ENCODE data around the gene NPDC1.

DNA sequence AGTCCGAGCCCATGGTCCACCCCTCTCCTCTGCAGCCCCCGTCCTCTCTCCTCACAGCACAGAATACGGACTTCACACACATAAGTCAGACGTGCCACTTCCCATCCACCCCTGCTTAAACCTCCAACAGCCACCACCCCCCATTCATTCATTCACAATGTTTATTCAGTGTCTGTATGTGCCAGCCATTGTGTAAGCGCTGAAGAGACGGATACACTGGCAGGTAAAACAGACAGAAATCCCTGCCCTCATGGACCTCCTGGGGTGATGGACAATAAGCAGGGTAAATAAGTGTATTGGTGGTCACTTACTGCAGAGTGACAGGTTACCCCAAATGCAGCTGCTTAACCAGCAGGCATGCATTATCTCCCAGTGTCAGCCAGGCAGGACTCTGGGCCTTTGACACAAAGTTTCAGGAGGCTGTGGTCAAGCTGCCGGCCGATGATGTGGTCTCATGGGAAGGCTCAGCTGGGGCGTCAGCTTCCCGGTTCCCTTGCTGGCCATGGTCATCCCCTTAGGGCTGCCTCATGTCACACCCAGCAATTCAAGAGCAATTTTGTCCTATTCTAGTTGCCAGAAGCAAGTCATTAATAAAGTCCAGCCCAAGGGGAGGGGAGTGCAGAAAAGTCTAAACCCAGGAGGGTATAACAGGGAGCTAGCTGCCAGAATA is 55.6 kb downstream of the NPDC1 start:
- TF ChIP-seq EZH2 (IDR thresholded peaks at IDR 0.05), result no peak
- TF ChIP-seq, protein P1, sequence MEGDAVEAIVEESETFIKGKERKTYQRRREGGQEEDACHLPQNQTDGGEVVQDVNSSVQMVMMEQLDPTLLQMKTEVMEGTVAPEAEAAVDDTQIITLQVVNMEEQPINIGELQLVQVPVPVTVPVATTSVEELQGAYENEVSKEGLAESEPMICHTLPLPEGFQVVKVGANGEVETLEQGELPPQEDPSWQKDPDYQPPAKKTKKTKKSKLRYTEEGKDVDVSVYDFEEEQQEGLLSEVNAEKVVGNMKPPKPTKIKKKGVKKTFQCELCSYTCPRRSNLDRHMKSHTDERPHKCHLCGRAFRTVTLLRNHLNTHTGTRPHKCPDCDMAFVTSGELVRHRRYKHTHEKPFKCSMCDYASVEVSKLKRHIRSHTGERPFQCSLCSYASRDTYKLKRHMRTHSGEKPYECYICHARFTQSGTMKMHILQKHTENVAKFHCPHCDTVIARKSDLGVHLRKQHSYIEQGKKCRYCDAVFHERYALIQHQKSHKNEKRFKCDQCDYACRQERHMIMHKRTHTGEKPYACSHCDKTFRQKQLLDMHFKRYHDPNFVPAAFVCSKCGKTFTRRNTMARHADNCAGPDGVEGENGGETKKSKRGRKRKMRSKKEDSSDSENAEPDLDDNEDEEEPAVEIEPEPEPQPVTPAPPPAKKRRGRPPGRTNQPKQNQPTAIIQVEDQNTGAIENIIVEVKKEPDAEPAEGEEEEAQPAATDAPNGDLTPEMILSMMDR (IDR thresholded peaks at IDR 0.05), result no peak
